ENCODE results near the gene CCDC51.

Gene CCDC51

DNA sequence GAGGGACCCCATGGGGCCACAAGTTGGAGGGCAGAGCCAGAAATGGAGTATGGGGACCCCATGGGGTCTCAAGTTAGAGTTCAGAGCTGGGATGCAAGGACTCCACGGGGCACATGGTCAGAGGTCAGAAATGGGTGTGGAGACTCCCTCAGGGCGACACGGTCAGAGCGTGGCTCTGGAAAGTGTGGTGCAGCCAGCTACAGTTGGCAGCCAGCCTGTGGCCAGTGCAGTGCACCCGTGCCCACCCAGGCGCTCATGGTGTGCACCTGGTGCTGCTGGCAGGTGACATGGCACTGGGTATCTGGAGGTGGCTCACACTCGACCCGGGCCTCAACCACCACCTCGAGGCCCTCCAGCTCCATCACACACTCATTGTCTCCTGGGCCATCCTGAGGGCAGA lies 21.3 kb downstream of the CCDC51 start:
- DNase-seq = no peak

GRCh38 chr3:48418140-48418539 lies 21.8 kb downstream of the CCDC51 start:
- DNase-seq = no peak

DNA sequence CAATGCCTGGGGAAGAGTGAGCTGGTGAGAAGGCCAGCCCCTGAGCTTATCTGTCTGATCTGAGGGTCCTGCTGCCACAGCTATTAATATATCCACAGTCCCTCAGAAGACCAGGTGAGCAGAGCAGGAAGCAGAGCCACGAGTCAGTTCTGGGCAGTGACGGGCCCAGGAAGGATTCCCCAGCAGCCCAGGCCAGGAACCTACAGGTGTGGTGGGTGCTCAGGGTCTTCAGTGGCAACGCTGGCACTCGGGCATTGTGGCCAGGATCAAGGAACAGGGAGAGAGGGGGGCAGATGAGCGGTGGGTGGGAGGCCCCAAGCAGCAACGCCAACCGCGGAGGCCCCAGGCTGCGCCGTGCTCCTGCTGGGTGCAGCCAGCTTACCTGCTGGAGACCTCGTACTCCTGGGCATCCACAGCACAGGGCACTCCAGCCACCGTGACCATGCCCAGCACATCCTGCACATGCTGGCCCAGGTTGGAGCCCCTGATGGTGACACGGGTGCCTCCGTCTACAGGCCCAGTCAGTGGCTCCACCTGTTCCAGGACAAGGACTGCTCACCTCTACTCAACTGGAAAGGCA lies 22.3 kb downstream of the CCDC51 start:
- DNase-seq = no peak

GRCh38 chr3:48416546-48416945 lies 23.4 kb downstream of the CCDC51 start:
- DNase-seq = no peak

DNA sequence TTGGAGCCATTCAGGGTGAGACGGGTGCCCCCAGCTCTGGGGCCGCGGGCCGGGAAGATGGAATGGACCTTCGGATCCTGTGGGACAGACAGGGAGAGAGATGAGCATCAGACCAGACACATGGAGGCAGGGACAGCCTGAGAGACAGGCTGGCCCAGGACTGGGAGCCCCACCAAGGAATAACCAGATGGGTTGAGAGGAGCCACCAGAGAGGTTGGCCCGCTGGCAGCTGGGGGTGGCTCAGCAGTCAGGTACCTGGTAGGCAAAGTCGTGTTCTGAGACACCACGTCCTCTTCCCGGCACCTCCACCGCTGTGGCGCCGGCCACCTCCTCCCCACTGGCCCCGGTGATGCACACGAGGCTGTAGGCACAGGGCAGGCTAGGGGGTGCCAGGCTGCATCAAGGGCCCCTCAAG lies 23.8 kb downstream of the CCDC51 start:
- no peak for DNase-seq

GRCh38 chr3:48415251-48415953 lies 24.5 kb downstream of the CCDC51 start:
- DNase-seq = no peak

GRCh38 chr3:48414376-48415250 lies 25.3 kb downstream of the CCDC51 start:
- DNase-seq = no peak

GRCh38 chr3:48413611-48414010 lies 26.3 kb downstream of the CCDC51 start:
- DNase-seq = no peak

DNA sequence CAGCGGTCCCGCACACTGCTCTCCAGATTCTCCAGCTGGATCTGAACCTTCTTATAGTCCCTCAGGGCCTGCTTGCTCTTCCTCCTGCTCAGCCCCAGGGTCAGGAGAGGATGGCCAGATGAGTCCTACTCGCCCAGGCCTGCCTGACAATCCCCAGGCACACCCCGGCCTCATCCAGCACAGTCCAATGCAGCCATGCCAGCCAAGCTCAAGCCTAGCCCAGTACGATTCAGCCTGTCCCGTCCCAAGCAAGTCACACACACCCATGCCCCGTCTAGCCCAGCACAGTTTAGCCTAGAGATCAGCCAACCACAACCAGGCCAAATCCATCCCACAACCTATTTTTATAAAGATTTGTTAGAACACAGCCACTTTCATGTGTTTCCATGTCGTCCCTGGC lies 26.8 kb downstream of the CCDC51 start:
- no peak for DNase-seq

DNA sequence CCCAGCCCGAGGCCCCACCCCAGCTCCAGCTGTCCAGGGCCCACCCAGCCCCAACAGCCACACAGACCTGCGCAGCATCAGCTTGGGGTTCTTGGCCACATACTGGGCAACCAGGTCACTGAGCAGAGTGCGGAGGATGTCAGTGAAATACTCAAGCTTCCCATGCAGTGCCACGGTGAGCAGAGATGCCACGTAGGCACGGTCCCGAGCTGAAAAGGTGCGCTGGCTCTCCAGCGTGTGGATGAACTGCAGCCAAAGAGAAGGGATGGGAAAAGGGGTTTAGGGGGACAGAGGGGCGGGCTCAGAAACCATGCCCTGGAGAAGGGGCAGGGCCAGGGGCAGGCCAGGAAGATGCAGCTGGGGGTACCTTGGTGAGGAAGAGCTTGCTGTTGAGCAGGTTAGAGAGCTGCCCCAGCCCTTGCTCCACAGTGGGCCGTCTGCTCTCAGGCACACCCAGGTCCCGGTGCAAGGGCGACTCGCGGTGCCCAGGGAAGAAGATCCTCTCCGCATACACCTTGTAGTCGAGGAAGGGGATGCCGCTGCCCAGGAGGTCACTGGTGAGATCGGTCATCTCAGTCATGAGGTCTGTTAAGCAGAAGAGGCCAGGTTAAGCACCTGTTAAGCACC lies 27.4 kb downstream of the CCDC51 start:
- no peak for DNase-seq

GRCh38 chr3:48411606-48412374 lies 28.1 kb downstream of the CCDC51 start:
- DNase-seq = no peak

DNA sequence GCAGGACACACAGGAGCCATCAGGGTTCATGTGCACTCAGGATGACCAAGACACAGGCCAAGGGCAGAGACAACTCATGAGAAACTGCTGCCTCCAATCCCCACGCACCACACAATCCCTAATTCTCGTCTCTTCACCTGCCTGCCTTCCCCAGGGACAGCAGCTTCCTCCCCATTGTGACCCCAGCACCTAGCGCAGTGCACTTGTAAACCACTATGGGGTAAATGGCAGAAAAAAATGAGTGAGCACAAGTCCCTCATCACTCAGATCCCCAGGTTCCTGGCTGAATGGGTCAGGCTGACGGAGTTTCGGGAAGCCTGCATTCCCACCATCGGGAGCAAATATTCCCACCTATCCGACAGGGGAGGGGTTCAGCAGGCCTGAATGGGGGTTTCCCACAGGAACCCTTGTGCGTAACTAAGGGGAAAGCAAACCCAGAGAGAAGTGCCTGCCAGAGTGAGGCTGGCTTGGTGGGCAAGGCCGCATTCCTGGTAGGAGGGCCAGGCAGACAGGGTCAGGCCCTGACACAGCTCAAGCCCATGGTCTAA lies 28.8 kb downstream of the CCDC51 start:
- DNase-seq = no peak

- DNase-seq = no peak
Observed at GRCh38 chr3:48410205-48411040, 29.5 kb downstream of the CCDC51 start.

DNA sequence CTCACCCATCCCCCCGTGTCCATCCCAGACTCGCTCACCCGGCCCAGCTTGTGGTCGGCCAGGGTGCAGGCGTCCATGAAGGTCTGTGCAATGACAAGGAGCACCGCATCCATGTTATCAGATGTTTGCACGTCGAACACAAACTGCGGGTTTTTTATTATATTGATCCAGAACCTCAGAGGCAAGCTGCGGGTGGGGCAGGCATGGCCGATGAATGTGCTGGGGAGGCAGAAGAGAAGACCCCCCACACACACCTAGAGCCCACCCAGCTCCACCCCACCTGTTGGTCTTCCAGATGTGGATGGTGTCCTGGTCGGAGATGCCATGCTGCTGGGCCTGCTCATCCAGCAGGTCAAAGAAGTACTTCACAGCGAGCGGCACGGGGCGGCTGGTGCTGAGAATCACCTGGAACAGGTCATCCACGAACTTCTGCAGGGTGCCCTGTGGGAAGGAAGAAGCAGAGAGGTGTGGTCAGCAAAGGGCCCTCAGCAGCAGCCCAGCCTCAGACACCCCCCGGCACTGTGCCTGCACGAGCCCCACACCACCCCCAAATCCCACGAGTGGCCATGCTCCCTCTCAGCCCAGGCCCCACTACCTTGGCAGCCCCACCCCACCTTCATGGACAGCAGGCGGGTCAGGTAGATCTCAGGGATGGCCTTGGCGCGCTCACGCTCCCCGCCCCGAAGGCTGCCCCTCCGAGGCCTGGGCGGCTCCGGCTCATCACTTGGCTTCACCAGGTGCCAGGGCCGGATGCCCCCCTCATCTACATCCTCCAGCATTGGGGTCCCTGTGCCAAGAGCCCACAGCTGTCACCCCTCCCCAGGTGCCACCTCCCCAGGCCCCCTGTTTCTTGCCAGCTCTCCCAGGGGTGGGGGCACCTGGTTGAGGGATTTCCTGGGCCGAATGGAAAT lies 30.4 kb downstream of the CCDC51 start:
- no peak for DNase-seq

DNA sequence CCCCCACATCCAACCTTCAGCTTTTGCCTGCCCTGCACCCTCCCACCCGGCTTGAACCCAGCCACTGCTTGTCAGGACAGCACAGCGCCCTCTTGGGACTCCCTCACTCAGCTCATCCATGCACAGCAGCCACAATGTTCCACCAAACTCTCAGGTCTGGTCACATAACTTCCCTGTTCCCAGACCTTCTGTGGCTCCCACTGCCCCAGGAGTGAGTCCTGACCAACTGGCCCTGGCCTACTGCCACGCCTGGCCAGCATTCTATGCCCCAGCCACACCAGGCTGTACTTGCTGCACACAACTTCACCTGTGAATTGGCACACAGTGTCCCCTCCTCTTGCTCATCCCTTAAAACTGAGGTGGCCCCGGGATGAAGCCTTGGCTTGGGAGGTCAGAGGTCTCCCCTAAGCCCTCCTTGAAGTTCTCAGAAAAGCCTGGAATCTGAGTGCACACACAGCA lies 31.1 kb downstream of the CCDC51 start:
- no peak for DNase-seq

DNA sequence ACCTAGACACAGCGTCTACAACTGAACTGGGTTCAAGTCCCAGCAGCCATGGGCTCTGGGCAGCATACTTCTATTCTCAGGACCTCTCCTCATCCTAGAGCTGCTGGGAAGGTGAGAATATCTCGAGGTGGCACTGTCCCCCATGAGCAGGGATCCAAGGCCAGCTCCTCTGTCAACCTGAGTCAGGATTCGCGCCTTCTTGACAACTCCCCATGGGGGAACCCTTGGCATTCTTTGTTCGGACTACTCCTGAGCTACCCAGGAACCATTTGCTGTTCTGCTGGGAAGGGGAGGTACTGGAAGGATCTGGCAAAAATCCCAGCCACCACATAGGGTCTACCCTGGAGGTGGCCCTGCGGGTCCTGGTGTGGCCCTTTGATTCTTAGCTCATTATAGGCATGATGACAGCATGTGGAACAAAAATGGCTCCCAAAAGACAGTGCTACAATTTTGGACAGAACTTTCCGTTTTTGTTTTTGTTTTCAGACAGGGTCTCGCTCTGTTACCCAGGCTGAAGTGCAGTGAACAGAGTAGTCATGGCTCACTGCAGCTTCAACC lies 32.3 kb downstream of the CCDC51 start:
- no peak for DNase-seq

GRCh38 chr3:48406443-48407431 lies 33.2 kb downstream of the CCDC51 start:
- no peak for DNase-seq

- no peak for DNase-seq
Observed at GRCh38 chr3:48405971-48406370, 33.9 kb downstream of the CCDC51 start.
